WTC11 (cell line): Measurements from ENCODE around the gene VAV2. TPM values are rescaled to one million over a fixed set of nuclear protein-coding genes. Genes with fewer than 3 reads are reported as not detected.

Experiments
- ATAC-seq: fragments of 200-7000 bp; cut with Tn5 transposase; 2 replicates; pipeline ENCODE4 v1.10.0; 2021; ENCODE audit warnings: mild to moderate bottlenecking, moderate library complexity
- CTCF ChIA-PET: fragments of 300-600 bp; sonication (Branson Sonifier 250); formaldehyde crosslinking; loops from one replicate; lab custom pipeline; 2021; ENCODE audit warnings: antibody characterized with exemption; lab: Charles Lee
- POLR2A ChIA-PET: fragments of 350-600 bp; sonication (Branson Sonifier 250); formaldehyde crosslinking; loops from one replicate; lab custom pipeline; 2021; ENCODE audit warnings: antibody characterized with exemption; lab: Charles Lee
- DNase-seq: peaks from one replicate; pipeline ENCODE4 v3.0.0; 2021; ENCODE audit warnings: low spot score
- H3K27ac Mint-ChIP-seq: 2 replicates; pipeline ENCODE4 v1.8.0; 2021; ENCODE audit warnings: mixed read lengths
- H3K27me3 Mint-ChIP-seq: 2 replicates; pipeline ENCODE4 v1.8.0; 2021; ENCODE audit warnings: low read depth, mild to moderate bottlenecking, moderate library complexity, mixed read lengths
- H3K36me3 Mint-ChIP-seq: 2 replicates; pipeline ENCODE4 v1.8.0; 2021; ENCODE audit warnings: mixed read lengths
- H3K4me1 Mint-ChIP-seq: 2 replicates; pipeline ENCODE4 v1.8.0; 2022; ENCODE audit warnings: mixed read lengths
- H3K4me3 Mint-ChIP-seq: 2 replicates; pipeline ENCODE4 v1.8.0; 2021; ENCODE audit warnings: mild to moderate bottlenecking, moderate library complexity, mixed read lengths
- H3K9me3 Mint-ChIP-seq: 2 replicates; pipeline ENCODE4 v1.8.0; 2021; ENCODE audit warnings: mixed read lengths
- ATF6 ChIP-seq: sonication (generic); formaldehyde crosslinking; IDR thresholded peaks from 2 replicates; pipeline ENCODE4 v1.8.1; 2023; ENCODE audit warnings: mild to moderate bottlenecking, missing genetic modification reagents
- CBFB ChIP-seq: sonication (generic); formaldehyde crosslinking; IDR thresholded peaks from 2 replicates; pipeline ENCODE4 v1.8.1; 2022; ENCODE audit warnings: mild to moderate bottlenecking, low read depth, missing genetic modification reagents
- CTCF ChIP-seq: fragments of 200-600 bp; IDR thresholded peaks from 2 replicates; pipeline ENCODE4 v1.8.0; 2022; ENCODE audit warnings: antibody characterized with exemption
- ERG ChIP-seq: fragments of 250-450 bp; sonication (Bioruptor Pico); IDR thresholded peaks from 2 replicates; pipeline ENCODE4 v1.8.0; 2021; ENCODE audit warnings: mild to moderate bottlenecking
- FOXP1 ChIP-seq: sonication (generic); formaldehyde crosslinking; IDR thresholded peaks from 2 replicates; pipeline ENCODE4 v1.8.0; 2022; ENCODE audit warnings: missing genetic modification reagents, mild to moderate bottlenecking, moderate library complexity, borderline replicate concordance
- HMGA2 ChIP-seq: fragments of 250-450 bp; sonication (Bioruptor Pico); IDR thresholded peaks from 2 replicates; pipeline ENCODE4 v1.4.0; 2021; ENCODE audit warnings: mild to moderate bottlenecking, moderate library complexity
- IRF2 ChIP-seq: sonication (generic); formaldehyde crosslinking; IDR thresholded peaks from 2 replicates; pipeline ENCODE4 v1.8.0; 2022; ENCODE audit warnings: low read depth, missing genetic modification reagents, borderline replicate concordance
- JUN ChIP-seq: sonication (generic); formaldehyde crosslinking; IDR thresholded peaks from 2 replicates; pipeline ENCODE4 v1.8.0; 2023; ENCODE audit warnings: mild to moderate bottlenecking, missing genetic modification reagents
- KAT7 ChIP-seq: sonication (generic); formaldehyde crosslinking; IDR thresholded peaks from 2 replicates; pipeline ENCODE4 v1.8.1; 2023; ENCODE audit warnings: missing genetic modification reagents, mild to moderate bottlenecking, borderline replicate concordance
- MAX ChIP-seq: sonication (generic); formaldehyde crosslinking; IDR thresholded peaks from 2 replicates; pipeline ENCODE4 v1.8.0; 2022; ENCODE audit warnings: mild to moderate bottlenecking, missing genetic modification reagents
- NR3C1 ChIP-seq: sonication (generic); formaldehyde crosslinking; conservative IDR thresholded peaks from 2 replicates; pipeline ENCODE4 v1.8.1; 2023; ENCODE audit warnings: low read depth, mild to moderate bottlenecking, missing genetic modification reagents
- PREB ChIP-seq: sonication (generic); formaldehyde crosslinking; IDR thresholded peaks from 2 replicates; pipeline ENCODE4 v1.8.1; 2022; ENCODE audit warnings: mild to moderate bottlenecking, missing genetic modification reagents, moderate library complexity, borderline replicate concordance
- PRRX2 ChIP-seq: fragments of 250-450 bp; sonication (Bioruptor Pico); IDR thresholded peaks from 2 replicates; pipeline ENCODE4 v1.8.0; 2021; ENCODE audit warnings: mild to moderate bottlenecking
- SMAD3 ChIP-seq: sonication (generic); formaldehyde crosslinking; IDR thresholded peaks from 2 replicates; pipeline ENCODE4 v1.8.0; 2022; ENCODE audit warnings: missing genetic modification reagents, mild to moderate bottlenecking, borderline replicate concordance
- SP1 ChIP-seq: sonication (generic); formaldehyde crosslinking; conservative IDR thresholded peaks from 2 replicates; pipeline ENCODE4 v1.8.1; 2022; ENCODE audit warnings: missing genetic modification reagents
- STAT6 ChIP-seq: sonication (generic); formaldehyde crosslinking; conservative IDR thresholded peaks from 2 replicates; pipeline ENCODE4 v1.8.1; 2023; ENCODE audit warnings: mild to moderate bottlenecking, low read depth, missing genetic modification reagents, moderate library complexity
- TP53 ChIP-seq: sonication (generic); formaldehyde crosslinking; IDR thresholded peaks from 2 replicates; pipeline ENCODE4 v1.8.1; 2023; ENCODE audit warnings: mild to moderate bottlenecking, missing genetic modification reagents
- ZMAT4 ChIP-seq: fragments of 250-450 bp; sonication (Bioruptor Pico); IDR thresholded peaks from 2 replicates; pipeline ENCODE4 v1.9.0; 2021; ENCODE audit warnings: mild to moderate bottlenecking
- ZNF121 ChIP-seq: sonication (generic); formaldehyde crosslinking; IDR thresholded peaks from 2 replicates; pipeline ENCODE4 v1.8.0; 2023; ENCODE audit warnings: missing genetic modification reagents
- ZNF138 ChIP-seq: sonication (generic); formaldehyde crosslinking; conservative IDR thresholded peaks from 2 replicates; pipeline ENCODE4 v1.8.1; 2022; ENCODE audit warnings: mild to moderate bottlenecking, moderate library complexity, missing genetic modification reagents
- ZNF219 ChIP-seq: sonication (generic); formaldehyde crosslinking; IDR thresholded peaks from 2 replicates; pipeline ENCODE4 v1.8.0; 2023; ENCODE audit warnings: missing genetic modification reagents, mild to moderate bottlenecking, borderline replicate concordance
- total RNA-seq: library from RNA; stranded (reverse); gene quantifications from 3 replicates; pipeline ENCODE4 v1.2.3, GENCODE V29; 2021

VAV2 gene
- total RNA-seq, 1 experiment from 2014 or later: 39.7 TPM

- TF ChIP-seq PREB (CRISPR knock-in tag) (no peak), ZNF121 (CRISPR knock-in tag) (no peak), ZNF138 (no peak), KAT7 (CRISPR knock-in tag) (no peak), ZNF219 (CRISPR knock-in tag) (no peak), IRF2 (no peak), CBFB (CRISPR knock-in tag) (no peak), FOXP1 (CRISPR knock-in tag) (no peak), ATF6 (CRISPR knock-in tag) (no peak), STAT6 (CRISPR knock-in tag) (no peak), ZMAT4 (CRISPR knock-in tag) (no peak), NR3C1 (no peak), PRRX2 (no peak), ERG (no peak)
- TF ChIP-seq, all 79 proteins: peak for 0
Observed at GRCh38 chr9:133832877-133833276, 159.2 kb downstream of the VAV2 start (continued).

- Mint-ChIP-seq H3K27me3 (no peaks in the 10 kb centered on the region), H3K36me3 (no peaks in the 10 kb centered on the region), H3K4me1 (peaks cover 15% of the 10 kb centered on the region), H3K27ac (0 out of 2 replicates have a peak overlapping the region, but pooled peaks have one; percentile 70), H3K4me3 (no peak overlapping the region), H3K9me3 (no peaks in the 10 kb centered on the region)
- DNase-seq (no peak), ATAC-seq (no peak)
- POLR2A ChIA-PET: no interaction called here
- CTCF ChIA-PET: no interaction called here
- TF ChIP-seq PRRX2 (no peak), MAX (CRISPR knock-in tag) (no peak), JUN (CRISPR knock-in tag) (no peak), STAT6 (CRISPR knock-in tag) (no peak), PREB (CRISPR knock-in tag) (no peak), CTCF (no peak), SMAD3 (CRISPR knock-in tag) (no peak), TP53 (CRISPR knock-in tag) (no peak), SP1 (CRISPR knock-in tag) (no peak), HMGA2 (CRISPR knock-in tag) (no peak)
Observed at GRCh38 chr9:133830711-133831110, 161.4 kb downstream of the VAV2 start.
